NCI-H2029 treated with DMSO at 0.1 percent for 48 hours (cell line): ENCODE data around the gene HRCT1.
"Not testable (repeated sequence)": the region's sequence is repeated elsewhere in the genome, so short reads cannot be mapped to it uniquely, and the experiment has no call there.

Experiments used
- DNase-seq: peaks from one replicate; lab custom pipeline; 2025; lab: John Stamatoyannopoulos, UW

HRCT1 gene

DNA sequence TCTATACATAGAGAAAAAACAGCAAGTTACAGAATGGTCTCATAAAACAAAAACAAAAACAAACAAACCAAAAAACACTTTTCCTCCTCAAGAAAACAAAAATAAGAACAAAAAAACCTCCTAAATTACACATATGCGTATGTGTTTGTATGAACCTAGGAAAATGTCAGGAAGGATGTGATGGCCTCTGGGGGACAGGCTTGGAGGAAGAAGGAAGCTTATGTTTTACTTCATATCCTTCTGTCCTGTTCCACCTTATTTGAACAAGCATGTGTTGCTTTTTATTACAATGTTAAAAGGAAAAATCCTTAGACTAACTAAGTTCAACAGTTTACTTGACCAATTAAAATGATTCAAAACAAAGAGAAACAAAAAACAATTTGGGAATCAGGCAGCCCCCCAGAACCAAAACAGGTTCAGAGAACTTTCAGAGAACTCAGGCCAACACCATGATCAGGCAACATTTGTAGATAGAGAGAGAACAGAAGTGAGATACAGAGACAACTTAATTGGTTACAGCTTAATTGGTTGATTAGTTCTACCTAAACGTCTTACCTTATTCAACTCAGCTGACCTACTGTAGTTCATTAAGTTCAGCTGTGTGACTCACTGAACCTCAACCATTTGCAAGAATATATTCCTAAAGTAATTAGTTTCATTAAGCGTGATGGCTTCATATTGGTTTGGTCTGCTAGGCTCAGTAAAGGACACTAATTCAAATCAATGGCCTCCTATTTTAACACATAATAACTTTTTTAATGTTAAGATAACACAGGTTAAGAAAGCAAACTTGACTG is 13.4 kb downstream of the HRCT1 start:
- DNase-seq = no peak

DNA sequence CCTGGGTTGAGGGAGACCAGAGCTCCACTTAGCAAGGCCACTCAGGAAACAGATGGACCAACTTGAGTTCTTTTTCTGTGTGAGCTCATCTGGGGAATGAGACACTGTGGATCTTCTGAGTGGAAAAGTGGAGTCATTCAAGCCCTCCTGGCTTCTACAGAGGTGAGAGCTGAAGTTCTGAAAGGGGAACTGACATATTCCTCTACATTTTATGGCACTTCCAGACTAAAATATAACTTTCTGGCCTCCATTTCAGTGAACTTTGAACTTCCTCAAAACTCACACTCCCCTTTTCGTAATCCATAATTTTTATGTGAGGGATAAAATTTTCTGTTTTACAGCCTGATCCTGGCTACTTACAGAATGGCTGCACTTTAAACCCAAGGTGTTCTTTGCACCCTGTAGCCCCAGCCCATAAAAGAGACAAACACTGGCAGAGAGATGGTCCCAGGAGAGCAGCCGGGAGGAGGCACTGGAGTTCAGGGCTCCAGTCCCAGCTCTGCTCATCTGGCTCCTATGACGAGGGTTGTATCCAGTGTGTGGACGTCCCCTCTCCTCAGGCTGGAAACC is 14.1 kb downstream of the HRCT1 start:
- DNase-seq = no peak

DNA sequence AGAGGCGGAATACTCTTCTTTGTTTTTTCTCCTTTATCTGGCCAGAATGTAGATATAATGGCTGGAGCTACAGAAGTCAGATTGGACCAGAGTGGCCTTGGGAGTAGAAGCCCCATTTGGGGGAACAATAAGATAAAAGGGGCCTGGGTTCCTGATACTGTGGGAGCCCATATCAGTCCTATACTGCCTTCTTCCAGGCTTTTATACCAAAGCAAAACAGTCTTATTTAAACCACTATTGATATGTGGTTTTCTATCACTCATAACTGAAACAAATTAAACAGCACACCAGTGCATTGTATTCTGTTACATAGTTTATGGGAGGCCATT is 17.6 kb downstream of the HRCT1 start:
- no peak for DNase-seq

DNA sequence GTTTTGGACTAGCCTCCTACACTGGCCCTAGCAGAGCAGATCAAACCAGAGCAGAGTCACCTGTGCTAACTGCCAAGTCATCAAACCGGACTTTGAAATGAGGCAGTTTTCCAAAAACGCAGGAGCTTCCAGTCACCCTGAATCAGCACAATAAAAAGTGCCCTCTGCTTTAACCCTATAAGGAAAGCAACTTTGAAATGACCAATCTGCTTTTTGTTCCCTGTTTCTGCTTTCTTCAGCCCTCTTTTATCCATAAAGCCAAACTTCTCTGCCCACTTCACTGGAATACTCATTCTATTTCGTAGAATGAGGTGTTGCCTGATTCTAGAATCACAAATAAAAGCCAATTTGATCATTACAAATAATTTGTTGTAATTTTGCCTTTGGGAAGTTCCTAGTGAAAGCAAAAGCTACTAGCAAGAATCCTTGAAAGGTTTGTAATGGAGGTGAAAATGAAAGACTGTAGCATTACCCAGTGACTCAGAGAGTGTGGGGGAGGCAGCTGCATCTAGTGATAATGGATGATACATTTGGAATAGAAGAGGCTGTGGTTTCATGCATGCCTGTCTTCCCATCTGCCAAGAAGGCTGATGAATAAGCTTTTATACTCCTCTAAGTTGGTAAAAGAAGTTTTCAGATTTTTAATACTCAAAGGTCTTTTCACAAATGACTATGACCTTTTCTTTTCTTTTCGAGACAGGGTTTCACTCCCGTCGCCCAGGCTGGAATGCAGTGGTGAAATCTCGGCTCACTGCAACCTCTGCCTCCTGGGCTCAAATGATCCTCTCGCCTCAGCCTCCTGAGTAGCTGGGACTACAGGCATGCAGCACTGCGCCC is 18.1 kb downstream of the HRCT1 start:
- DNase-seq = no peak

DNA sequence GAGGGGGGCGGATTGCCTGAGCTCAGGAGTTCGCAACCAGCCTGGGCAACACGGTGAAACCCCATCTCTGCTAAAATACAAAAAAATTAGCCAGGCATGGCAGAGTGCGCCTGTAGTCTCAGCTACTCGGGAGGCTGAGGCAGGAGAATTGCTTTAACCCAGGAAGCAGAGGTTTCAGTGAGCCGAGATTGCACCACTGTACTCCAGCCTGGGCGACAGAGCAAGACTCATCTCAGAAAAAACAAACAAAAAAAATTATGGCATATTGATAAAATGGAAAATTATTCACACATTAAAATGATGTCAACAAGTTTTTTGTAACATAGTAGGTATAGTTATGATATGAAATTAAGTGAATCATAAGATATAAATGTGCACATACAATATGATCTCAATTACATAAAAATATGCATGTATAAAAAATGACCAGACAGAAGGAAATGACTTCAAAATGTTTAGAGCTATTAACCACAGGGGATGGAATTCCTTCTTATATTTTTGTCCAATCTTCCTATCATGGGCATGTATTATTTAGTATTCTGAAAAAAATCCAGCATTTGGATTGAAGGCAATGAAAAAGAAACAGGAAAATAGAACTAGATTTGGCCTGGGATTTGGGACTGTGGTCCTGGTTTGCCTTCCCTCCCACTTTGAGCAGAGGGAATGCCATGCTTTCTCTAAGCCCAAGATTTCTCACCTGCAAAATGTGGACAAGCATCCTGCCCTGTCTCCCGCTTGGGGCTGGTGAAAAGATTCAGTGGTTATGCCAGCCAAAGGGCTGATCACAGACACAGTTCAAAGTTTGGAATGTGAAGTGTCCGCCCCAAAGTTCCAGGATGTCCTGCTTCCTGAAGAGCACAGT is 22.8 kb downstream of the HRCT1 start:
- no peak for DNase-seq

DNA sequence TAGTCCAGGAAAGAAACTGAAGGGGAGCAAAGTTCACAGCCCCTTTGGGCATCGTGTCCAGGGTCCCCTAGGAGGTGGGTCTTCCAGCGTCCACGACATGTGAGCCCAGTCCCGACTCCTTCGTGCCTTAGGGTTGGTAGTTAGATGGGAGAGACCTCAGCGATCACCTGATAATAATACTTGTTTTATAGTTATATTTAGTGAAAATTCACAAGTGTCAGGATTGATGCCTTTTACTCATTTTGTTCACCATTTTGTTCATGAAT is 23.4 kb downstream of the HRCT1 start:
- DNase-seq = no peak

DNA sequence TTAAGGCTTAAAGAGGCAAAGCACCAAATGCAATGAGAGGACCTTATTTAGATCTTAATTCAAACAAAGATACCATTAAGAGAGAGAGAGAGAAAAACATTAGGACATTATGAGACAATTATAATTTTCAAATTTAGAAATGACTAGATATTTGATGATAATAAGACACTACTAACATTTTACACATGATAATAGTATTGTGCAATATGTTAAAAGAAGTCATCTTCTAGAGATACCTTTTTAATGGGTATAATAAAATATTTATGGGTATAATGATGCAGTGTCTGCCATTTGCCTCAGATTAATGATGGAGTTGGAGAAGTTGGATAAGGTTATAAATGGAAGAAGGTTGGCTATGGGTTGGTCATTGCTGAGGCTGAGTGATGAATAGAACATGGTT is 24.5 kb downstream of the HRCT1 start:
- no peak for DNase-seq

DNA sequence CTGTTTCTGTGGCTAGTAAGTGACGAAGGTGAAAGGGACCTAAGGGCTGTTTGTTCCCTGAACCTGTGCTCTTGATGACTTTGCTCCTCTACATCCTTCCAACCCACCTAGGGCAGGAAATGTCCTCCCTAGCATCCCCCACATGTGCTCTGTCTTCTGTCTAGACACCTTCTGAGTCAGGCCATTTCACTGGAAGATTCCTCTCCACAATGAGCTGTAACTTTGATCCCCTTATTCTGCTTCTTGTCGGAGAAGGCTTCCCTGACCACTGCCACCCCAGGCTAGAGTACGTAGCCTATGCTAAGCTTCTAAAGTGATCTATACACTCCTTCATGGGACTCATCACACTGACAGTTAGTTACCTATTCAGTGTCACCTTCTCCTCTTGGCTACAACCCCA is 25.0 kb downstream of the HRCT1 start:
- no peak for DNase-seq

DNA sequence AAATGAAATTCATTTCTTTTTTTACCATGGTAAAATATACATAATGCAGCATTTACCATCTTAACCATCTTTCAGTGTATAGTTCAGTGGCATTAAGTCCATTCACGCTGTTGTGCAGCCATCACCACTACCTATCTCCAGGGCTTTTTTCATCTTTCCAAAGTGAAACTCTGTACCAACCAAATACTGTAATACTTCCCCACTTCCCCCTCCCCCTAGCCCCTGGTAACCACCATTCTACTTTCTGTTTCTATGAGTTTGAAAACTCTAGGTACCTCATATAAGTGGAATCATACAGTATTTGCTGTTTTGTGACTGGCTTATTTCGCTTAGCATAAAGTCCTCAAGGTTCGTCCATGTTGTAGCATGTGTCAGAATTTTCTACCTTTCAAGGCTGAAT is 26.7 kb downstream of the HRCT1 start:
- DNase-seq = no peak

DNA sequence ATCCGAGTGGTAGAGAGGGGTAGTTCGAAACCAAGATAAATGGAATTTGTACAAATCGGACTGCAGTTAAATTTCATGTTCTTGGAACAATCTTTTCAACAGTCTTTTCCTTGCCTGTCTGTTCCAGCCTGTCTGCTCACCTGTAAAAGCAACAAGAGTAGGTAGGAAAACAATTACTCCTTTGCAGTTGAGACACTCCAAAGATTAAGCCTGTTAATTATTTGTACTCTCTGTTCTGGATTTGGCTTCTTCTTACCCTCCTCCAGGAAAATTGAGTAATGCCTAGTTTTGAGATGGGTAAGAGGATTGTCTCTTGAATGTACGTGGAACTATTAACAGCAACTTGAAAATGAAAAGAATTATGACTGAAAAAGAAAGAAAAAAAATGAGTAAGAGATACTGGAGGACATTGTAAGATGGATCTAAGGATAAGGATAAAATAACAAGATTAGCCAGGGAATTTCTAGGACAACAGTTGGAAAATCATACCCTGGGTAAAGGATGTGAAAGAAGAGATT is 27.6 kb downstream of the HRCT1 start:
- DNase-seq = no peak

DNA sequence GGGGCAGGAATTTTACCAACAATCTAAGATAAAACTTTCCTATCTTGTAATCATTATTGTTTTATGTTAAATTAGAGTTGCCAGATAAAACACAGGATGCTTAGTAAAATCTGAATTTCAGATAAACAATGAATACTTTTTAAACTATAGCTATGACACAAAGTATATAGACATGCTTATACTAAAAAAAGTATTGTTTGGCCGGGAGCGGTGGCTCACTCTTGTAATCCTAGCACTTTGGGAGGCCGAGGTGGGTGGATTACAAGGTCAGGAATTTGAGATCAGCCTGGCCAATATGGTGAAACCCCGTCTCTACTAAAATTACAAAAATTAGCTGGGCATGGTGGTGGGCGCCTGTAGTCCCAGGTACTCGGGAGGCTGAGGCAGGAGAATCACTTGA is 28.1 kb downstream of the HRCT1 start:
- not testable (repeated sequence) for DNase-seq

DNA sequence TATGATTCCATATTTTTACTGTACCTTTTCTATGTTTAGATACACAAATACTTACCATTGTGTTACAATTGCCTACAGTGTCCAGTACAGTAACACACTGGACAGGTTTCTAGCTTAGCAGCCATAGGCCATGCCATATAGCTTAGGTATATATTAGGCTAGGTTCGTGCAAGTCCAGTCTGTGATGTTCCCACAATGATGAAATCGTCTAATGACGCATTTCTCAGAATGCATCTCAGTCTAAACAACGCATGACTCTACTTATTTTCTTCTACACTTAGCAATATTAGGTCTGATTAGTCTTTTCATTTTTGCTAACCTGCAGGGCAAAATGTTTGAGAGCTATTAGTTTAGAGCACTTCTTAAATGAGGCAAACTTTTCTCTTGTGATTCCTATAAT is 29.3 kb downstream of the HRCT1 start:
- no peak for DNase-seq

DNA sequence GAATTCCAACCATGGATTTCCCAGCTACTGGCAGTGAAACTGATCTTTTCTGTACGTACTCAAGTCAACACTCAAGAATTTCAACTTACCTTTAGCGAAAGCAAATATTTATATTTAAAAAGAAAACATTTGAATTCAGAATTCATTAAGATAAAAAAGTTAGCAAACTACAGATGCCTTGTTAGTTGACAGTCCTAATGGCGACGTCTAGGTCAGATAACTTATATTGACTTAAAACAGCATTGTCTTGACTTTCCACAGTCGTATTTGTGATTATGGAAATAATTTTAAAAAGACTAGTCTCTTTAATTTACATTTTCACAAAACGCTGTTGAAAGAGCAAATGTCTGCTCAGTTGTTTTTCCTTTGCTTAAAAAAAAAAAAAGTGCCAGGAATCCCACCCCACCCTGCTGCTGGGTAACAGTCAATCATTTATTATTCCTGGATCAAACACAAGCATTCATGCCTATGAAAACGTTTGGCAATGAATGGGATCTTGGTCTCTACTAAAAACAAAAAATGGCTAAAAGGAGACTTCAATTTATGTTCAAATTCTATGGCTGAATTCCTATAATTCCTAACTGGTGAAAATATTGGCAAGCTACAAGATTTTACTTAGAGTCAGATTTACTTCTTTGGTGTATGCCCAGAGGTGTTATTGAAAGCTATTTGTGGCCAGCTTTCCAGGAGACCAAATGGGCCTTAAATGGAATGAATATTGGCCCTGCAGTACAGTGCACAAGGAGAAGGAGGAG is 29.9 kb downstream of the HRCT1 start:
- no peak for DNase-seq

DNA sequence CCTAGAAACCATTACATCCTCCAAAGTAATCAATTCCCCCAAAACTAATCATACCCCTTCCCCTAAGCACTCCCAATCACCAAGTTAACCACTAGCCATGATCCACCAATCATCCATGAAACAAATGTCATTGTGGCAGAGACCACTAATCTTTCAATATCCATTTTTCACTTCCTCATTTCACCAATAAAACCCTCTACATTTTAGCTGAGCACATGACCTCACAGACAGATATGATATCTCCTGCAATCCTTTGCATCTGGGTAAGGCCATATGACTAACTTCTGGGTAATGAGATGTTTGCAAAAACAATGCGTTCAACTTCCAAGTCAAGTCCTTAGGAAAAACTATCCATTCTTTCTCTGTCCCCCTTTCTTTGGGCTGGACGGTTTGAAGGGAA is 31.2 kb downstream of the HRCT1 start:
- no peak for DNase-seq

DNA sequence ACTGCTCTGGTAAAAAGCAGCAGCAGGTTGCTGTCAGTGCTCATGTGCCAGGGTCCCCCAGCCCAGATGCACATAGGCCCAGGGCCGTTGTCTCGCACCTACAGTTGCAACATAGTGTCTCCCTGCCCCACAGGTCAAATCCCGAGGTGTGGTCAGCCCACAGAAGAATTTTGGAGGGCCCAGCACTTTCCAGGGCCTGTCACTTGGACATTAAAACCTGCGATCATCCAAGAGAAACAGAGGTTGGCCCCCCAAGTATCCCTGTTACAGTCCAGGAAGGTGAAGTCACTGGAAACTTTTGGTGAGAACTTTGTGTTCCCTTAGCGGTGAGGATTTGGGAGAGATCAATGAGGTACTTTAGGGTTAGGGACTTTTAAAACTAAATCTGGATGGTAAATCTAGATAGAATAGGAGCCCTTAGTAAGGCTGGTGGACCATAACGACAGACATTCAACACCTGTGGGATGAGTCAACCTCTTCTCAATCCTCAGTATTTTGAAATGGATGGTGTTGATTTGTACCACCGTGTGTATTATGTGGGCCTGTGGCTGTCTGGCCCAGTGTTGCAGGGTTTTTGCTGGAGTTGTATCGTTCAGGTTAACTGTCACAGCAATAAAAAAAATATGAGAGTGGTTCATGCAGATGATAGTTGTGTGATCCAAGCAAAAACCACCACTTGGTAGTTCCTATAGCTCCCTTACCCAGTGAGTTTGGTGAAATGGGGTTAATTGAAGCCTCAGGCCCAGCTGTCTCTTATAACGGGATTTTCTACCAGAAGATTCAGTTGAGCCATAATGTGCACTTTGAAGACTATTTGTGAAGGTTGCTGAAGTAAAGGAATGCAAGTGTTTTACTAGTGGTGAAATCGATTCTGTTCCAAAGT is 32.7 kb downstream of the HRCT1 start:
- DNase-seq = no peak

DNA sequence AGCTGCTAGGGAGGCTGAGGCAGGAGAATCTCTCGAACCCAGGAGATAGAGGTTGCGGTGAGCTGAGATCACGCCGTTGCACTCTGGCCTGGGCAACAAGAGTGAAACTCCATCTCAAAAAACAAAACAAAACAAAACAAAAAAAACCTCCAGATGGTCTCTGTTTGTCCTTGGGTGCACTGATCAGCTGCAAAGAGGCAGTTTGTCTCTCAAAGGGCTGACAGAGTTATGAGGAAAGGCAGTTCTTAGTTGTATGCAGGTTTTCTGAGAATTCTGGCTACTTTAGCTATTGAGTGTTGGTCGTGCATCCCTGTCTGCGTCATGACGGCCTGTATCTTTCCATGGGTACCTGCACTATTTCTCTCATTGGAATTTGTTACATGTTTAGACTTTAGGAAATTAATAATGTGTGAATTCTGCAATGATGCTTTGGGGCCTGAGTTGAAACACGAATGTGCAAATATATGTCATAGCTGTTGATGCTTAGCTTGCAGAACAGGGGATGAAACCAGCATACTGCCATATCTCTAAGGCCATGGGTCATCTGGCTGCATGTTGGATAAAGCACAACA is 33.8 kb downstream of the HRCT1 start:
- no peak for DNase-seq

DNA sequence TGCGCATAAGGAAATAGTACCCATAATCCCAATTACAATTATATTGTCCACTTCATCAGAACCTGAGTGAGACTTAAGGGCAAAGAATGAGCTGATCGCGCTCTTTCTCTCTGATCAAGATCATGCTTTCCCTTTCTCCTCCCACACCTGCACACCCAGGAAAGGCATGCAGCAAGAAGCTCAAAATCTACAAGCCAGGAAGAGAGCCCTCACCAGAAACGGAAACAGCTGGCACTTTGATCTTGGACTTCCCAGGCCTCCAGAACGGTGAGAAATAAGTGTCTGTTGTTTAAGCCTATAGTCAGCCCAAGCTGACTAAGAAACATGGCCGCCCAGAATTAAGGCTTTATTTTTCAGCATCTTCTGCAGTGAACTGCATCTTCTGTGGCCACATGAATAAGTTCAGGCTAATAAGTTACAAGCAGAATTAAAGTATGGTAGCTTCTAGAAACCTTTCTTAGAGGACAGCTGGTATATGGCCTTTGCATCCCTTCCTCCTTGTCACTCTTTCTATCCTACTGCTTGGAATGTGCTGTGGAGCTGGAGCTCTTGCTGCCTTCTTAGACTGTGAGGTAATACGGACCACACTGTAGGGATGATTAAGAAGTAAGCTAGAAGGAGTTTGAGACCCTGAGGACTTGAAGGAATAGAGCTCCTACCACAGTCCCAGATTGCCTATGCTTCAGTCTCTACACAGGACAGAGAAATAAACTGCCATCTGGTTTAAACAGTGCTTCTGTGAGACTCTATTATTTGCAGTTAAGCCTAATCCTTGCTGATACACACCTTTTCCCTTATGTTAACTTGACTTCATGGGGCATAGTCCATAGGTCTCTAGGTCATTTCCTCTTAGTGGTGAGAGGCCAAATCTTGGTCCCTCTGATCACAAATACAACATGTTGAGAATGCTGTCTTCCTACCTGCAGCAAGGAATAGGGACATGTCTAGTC is 34.7 kb downstream of the HRCT1 start:
- no peak for DNase-seq

DNA sequence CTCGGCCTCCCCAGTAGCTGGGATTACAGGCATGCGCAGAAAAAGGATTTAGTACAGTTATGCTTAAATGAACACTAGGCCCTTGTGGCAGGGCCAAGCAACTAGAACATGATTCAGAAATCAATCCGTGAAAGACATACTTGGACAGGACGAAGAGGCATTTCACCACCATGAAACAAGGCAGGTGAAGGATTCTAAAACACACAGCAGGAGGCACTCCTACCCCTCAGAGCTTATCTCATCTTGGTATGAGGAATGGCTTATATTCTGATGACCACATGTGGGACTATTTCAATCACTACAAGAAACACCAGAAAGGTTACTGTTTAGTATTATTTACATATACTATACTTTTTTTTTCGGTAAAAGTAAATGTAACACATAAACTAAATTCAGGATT is 36.3 kb downstream of the HRCT1 start:
- no peak for DNase-seq

DNA sequence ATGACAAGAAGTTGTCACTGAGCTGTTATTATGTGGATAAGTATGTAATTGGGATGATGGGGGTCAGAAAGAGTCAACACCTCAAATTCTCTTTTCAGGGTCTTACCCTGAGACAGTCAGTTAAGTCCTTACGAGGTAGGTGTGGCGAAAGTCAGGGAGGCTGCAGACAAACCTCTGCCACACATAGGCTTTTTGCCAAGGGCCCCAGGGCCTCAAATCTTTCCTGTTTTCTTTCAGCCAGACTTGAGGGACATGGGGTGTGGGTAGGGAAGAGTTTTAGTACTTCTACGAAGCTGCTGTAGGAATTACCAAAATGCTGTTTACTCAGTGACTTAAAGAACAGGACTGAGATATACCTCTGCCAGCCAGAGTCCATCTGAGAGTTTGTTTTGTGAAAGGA is 38.2 kb downstream of the HRCT1 start:
- no peak for DNase-seq
